Midbrain (tissue), 1 donor: ENCODE results near the gene CAMKMT.
"Not testable (repeated sequence)": the region's sequence is repeated elsewhere in the genome, so short reads cannot be mapped to it uniquely, and the experiment has no call there.

Experiments used
- DNase-seq: peaks from one replicate; lab custom pipeline; 2025; lab: John Stamatoyannopoulos, UW

The CAMKMT gene

DNA sequence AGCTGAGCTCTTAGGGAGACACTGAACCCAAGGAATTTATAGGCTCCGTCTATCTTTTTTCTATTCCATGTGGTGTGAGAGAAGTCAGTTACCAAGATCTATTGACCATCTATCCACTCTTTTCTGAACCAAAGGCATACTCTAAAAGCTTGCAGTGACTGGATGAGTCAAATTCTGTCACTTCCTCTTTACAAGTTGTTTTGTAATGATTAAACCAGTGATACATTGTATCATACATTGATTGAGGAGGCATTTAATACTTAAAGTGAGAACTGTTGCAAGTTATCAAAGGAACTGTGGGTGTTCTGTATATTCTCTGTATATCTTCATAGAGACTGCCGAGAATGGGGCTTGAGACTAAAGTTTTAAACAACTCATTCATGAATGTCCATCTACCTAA, 188.8 kb downstream of the CAMKMT start:
- DNase-seq: no peak

DNA sequence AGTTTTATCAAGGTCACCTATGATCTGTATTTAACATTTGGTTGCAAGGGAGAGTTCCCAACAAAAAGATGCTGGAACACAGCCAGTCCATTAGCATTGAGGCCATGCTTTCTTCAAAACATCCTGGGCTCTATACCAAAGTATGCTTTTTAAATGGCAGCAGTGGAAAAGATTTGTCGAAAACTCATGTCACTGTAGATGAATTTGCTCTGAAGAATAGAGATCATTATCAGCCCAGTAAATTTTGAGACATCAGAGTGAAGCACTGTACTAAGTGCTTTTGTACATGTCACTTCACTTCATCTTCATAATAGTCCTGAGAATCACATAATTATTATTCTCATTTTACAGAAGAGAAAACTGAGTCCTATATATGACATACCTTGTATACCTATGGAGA, 189.8 kb downstream of the CAMKMT start:
- no peak for DNase-seq

DNA sequence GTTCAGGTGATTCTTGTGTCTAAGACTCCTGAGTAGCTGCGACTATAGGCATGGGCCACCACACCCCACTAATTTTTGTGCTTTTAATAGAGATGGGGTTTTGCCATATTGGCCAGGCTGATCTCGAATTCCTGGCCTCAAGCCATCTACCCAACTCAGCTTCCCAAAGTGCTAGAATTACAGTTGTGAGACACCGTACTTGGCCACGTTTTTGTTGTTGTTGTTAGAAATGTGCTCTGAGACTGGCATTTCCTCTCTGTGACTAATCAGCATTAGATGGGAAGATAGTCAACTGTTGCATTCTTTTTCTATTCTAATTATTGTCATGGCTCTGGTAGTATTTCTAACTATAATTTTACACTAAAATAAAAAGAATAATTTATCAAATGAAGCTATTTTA, 191.7 kb downstream of the CAMKMT start:
- DNase-seq: no peak

DNA sequence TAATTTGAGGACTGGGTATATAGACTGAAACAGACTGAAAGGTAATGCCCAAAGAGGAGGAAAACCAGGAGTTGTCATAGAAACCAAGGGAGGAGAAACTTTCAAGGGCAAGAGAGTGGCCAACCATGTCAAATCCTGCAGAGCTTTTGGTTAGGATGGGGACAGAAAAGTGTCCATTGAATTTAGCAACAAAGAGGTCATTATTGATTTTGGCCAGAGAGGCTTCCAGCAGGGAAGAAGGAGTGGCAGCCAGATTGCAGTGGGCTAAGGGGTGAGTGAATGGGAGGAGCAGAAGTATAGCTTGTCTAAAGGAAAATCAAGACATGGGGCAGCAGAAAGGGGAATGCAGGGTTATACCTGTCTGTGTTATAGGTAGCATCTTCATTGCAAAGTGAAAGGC, 194.0 kb downstream of the CAMKMT start:
- DNase-seq: no peak

DNA sequence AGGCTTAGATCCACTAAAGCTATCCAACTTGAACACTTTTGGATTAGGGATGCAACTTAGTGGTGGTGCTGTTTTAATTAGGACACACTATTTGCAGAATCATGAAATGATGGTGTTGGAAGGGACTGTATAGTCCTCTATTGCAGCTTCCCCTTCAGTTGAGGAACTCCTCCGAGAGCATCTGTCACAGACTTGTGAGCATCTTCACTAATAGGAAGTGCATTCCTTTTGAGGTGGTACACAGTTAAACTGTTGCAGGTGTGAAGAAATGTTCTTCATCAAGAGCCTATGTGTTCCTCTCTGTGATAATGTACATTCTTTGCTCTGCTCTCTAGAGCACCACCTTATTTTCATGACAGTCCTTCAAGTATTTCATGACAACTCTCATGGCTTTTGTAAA, 197.4 kb downstream of the CAMKMT start:
- DNase-seq: no peak

DNA sequence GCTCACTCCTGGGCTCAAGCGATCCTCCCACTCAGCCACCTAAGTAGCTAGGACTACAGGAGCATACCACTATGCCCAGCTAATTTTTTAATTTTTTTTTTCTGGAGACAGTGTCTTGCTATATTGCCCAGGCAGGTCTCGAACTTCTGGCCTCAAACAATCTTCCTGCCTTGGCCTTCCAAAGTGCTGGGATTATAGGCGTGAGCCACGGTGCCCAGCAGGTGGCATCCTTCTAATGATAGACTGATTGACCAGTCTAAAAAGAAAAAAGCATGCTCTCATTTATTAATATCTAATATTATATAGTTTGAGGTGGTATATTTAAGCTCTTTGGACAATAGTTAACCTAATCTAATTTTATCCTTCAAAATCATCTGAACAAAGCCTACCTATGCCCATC, 198.6 kb downstream of the CAMKMT start:
- DNase-seq: no peak

DNA sequence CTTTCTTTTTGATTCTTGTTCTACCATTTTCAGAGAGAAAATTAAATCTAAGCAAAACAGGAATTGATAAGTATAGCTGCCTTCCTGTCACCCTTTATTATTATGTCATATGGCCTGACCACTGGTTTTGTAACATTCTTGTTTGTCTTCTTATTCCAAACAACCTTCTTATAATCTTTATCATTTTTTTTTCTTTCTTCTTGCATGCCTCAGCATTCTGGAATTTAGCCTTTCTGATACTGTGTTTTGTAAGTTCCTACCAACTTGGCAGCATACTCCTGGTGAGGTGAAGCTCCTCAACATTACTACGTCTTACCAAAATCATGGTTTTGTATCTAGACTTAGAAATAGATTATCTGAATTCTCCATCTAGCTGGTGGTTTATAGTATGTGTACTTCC, 199.2 kb downstream of the CAMKMT start:
- no peak for DNase-seq

DNA sequence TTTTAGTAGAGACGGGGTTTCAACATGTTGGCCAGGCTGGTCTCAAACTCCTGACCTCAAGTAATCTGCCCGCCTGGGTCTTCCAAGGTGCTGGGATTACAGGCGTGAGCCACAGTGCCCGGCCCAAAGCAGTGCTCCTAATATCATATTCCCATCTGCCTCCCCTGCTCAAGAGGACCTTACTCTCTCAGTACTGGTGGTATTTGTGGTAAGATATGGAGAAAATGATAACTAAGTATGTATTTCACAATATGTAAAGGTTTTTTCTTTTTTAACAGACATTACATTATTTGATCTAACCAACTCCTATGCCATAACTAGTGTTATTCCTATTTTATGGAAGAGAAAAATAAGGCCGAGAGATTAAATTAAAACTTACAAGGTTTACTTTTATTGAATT, 201.0 kb downstream of the CAMKMT start:
- no peak for DNase-seq

DNA sequence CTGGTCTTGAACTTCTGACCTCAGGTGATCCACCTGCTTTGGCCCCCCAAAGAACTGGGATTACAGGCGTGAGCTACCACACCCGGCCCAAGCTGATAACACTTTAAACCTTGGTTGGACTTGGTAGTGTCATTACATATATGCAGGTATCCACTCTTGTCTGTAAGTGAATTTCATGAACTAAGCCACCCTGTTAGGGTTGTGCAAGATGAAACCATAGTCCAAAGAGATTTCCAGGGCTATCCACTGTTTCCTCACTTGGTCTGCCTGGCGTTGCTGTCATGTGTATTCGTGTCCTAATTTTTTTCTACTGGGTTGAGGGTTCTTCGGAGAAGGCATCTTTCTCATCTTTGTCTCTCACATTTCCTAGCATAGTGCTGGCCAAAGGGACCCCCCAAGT, 203.0 kb downstream of the CAMKMT start:
- no peak for DNase-seq

DNA sequence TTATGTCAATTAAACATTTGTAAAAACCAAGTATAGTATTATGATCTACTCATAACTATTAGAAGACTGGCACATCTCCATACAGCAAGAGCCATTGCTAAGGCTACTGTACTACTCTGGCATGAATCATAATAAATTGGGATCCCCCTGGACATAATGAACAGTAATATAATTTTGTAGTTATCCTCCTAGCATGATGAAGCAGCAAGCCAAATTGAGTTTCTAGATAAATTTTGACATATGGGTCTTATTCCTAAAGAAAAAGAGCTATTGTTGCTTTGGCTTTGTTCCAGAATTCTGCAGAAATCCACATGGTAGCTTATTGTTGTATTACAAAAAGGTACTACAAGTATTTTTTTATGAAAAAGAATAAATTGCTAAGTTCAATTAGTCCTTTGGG, 204.3 kb downstream of the CAMKMT start:
- no peak for DNase-seq

DNA sequence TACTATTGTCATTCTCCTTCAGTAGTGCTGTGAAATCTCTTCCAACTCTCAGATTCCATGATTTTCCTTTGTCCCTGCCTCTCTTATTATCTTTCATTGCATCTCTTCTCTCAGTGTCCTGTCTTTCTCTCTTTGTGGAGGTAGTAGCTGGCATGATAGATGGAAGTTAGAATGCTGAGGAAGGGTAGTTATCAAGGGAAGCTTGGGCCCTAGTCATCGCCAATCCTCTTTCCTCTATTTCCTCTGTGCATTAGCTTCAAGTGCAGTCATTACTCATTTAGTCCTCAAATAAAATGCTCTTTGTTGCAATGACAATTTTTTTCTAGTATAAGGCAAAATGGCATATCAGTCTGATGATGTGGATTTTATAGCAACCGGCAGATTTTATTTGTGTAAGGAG, 207.7 kb downstream of the CAMKMT start:
- DNase-seq: no peak

DNA sequence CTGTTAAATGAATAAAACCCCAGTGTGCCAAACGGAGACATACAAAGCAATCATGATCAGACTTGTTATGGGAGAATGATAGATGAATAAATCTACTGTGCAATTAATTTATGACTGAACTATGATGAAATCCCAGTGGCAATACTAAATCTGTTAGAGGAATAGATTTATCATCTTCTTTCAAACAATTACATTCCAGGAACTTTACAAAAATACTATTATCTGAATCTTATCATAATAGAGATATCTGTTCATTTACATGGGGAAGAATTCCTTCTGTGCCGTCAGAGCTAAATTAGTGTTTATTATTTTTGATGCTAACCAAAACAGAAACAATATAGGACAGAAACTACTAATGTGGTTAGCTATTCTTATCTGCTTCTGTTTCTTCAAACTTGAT, 208.5 kb downstream of the CAMKMT start:
- no peak for DNase-seq

DNA sequence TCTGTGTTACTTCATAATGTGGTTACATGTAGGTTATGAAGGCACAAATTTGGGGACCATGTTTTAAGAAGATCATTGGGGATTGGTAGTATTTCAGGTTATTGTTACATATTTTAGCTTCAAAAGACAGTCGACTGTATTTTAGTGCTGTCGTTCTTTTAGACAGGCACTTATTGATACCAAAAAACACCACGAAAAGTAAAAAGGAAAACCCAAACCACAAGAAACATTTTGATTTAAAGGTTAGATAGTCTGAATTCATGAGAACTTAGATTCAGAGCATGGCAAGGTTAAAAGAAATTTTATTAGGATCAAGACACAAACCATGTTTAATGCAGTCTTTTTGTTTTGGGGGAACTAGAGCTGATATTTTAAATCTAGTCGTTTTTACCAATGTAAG, 209.0 kb downstream of the CAMKMT start:
- no peak for DNase-seq

DNA sequence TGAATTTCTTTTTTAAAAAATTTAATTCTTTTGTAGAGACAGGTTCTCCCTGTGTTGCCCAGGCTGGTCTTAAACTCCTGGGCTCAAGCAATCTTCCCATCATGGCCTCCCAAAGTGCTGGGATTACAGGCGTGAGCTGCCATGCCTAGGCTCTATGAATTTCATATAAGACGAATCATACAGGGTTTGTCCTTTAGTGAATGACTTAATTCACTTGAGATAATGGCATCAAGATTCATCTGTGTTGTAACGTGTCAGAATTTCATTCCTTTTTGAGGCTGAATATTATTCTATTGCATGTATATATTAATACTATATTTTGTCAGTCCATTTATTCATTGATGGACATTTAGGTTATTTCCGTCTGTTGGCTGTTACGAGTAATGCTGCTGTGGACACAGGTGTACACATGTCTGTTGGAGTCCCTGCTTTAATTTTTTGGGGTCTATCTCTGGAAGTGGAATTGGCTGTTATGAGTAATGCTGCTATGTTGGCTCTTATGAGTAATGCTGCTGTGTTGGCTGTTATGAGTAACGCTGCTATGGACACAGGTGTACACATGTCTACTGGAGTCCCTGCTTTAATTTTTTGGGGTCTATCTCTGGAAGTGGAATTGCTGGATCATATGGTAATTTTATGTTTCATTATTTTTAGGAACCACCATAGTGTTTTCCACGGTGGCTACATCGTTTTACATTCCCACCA, 210.6 kb downstream of the CAMKMT start:
- DNase-seq: no peak

DNA sequence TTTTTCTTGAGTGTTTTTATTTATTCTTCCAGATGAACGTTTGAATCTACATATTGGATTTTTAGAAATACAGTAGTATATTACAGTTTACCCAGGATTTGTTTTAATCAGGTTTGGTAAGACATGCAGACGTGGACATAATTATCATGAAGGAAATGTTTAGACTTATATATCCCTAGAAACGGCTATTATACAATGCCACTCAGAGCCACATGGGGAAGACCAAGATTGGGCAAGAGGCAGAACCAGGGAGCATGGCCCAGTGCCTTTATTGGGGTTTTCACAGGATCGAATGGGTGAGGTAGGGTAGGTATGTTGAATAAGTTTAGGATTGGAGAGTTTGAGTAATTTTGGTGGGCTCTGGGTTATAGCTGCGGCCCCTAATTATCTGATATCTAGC, 212.2 kb downstream of the CAMKMT start:
- no peak for DNase-seq

DNA sequence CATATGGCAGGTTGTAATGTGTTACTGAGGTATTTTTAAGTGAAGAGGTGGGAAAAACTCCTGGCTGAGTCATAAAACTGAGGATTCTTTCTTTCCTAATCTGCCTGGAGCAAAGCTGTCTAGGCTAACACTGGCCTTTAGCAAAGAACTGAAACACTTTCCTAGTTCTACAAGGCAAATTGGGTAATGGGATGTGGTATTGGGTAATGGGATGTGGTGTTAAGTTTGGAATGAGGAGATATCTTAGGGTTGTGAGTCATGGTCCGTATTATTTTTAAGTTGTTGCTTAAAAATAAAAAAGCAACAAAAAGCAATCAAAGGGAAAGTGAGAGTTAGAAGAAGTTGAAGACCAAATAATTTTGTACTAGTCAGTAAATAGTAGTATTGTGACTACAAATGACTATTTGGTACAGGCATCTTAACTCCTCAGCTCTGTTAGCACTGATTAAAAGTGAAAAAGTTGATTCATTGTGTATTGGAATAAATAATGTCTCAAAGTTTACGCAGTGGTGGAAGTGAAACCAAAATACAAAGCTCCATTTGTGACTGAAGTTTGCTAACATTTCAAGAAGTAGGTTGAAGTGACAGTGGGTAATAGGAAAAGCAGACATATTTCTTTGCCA, 216.8 kb downstream of the CAMKMT start:
- DNase-seq: no peak

DNA sequence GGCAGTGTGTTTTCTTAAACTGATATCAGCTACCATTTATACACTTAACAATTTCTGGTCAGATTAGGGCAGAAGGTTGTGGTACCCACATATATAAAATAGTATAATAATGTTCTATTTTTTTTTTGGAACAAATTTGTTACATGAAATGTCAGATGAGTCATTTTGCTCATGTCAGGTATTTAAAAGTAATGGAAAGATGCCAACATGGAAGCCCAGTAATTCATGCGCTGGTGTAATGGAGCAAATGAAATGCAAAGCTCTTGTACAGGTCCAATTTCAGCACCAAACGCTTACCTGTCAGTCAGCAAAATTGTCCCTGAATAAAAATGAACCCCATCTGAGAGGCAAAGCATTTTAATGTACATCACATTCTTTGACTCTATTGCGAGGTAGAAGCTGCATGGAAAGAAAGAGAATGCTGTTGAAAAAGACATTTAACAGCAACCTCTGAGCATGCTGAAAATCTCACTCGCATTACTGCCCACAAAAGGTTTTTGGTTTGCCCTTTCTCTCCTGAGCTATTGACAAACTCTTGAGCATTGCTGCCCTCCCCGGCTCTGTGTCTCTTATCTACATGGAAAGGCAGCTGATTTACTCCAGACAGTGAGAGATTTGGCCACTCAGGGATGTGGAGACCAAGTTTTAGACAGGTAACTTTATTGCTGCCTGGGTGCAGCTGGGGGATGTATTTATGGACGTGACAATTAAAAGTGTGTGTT, 217.5 kb downstream of the CAMKMT start:
- no peak for DNase-seq

DNA sequence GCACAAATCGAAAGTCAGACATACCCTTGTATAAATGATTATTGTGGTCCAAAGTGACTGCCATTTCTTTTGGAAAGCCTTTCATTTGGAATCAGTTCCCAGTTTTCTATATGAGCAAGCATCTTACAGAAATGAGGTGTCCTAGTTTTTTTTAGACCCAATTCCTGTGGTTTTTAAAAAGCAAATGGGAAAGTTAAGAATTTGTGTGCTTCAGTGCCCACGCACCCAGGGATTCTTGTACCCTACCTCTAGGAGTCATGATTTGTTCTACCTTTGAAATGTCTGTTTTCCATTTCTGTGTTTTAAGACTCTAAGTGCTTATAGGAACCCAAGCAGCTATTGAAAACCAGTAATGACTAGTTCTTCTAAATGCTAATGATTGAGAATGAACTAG, 218.1 kb downstream of the CAMKMT start:
- no peak for DNase-seq

DNA sequence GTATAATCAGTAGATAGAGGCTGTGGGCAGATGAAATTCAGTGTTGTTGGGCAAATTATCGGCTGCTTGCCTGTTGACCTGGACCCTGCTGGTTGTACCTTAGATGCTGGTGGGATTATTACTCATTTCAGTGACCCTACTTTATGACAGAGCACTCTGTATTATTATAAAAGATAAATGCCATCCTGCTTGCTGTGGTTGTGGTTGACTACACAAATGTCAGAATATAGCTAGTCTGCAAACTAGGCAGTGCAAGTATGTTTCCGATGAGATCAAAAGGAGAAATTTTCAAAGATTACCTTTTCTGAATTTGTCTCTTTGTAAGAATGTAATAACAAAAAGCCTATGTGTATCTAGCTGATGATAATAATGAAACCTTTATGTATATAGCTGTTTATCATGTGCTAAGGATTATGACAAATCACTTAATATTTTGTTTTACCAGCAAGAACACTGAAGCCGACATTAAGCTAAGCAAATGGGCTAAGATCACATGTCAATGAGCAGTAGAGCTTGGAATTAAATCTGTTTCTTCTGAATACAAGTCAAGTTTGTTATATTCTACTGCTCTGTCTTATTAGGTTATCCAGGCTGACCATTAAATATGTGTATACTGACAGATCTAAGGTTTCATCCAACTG, 219.2 kb downstream of the CAMKMT start:
- DNase-seq: no peak

DNA sequence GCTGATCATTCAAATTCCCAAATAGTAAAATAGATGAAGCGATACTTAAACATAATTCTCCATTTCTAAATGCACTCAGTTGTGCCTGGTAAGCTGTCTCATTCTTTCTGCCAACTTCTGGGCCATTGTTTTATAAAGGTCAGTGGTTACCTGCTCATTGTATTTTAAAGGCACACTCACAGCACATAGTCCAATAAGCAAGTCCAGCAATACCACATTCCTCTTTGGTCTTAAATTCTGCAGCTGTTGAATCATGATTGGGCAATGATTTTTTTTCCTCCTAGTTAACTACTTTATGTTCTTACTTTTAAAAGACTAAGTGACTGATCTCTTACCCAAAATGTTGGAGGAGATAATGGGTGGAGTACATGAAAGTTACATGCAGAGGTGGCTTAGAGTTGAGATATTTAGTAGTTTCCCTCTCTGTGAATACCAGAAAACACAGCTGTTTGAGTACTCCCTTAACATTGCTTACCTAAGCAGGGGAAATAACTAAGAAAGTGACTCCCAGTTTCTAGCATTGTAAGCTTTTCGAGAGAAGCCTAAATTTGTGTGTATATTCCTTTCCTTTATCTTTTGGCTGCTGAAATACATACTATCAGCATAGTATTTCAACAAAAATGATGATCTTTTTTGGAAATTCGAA, 220.7 kb downstream of the CAMKMT start:
- no peak for DNase-seq

DNA sequence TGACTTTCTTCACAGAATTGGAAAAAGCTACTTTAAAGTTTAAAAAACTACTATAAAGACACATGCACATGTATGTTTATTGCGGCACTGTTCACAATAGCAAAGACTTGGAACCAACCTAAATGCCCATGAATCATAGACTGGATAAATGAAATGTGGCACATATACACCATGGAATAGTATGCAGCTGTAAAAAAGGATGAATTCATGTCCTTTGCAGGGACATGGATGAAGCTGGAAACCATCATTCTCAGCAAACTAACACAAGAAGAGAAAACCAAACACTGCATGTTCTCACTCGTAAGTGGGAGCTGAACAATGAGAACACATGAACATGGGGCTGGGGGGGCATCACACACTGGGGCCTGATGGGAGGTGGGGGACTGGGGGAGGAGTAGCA, 233.9 kb downstream of the CAMKMT start:
- not testable (repeated sequence) for DNase-seq

DNA sequence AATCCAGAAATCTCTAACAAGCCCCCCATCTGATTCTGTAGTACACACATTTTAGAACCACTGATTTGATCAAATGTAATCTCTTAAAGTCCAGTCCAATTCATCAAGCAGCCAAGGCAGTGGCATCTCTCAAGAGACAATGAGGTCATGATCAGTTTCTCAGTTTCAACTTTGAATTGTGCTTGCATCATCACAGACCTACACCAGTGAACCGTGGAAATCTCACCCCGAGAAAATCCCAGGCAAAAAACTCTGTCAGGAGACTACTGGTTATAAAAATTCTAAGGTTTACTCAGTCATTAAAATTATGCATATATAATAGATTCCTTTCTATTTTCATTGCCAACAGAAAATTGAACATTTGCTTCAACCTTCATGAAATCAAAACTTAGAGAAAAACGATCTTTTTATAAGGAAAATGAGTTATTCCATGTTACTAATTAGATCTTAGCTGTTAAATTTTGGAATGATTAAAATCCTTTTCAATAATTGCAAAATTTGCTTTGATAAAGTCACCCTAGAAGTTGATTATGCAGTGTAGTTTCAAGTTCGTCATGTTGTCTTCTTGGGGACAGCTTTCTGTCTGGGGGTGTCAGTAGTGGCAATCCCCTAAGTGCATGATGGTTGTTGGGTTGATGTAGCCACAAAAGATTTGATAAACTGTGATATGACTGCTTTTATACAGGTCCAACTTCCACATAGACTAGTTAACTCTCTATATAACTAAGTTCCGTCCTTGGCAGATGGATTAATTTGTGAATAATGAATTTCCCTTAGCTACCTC, 235.0 kb downstream of the CAMKMT start:
- DNase-seq: no peak
